ENCODE data around the gene WDR44. TPM values are rescaled to one million over a fixed set of nuclear protein-coding genes. Genes with fewer than 3 reads are reported as not detected.

Gene WDR44
- total RNA-seq, 1 experiment from 2014 or later: 13.2 TPM

DNA sequence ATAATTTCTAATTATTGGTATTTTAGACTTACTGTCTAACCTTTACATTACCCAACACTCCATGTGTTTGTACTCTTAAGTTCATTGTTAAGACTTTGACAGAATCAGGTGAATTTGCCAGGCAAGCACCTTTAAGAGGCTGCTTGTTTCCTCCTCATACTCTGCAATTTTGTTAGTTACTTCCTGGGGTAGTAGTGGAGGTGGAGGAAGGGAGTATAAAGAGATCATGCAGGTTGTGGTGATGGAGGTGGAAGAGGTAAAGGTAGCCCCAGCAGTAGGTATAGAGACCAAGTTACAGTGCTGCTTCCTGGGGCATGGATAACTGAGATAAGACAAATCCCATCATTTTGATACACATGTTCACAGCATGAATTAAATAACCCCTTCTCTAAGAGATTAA, 6.7 kb downstream of the WDR44 start:
- ChIA-PET CTCF (no interaction called here), POLR2A (no interaction called here)
- no peaks in the 10 kb centered on the region for H3K9me3 Mint-ChIP-seq (ENCODE audit: unreplicated experiment)
- H3K27me3 Mint-ChIP-seq (ENCODE audit: insufficient read depth, unreplicated experiment): peaks cover 11% of the 10 kb centered on the region
- no peak overlapping the region for H3K4me3 Mint-ChIP-seq (ENCODE audit: unreplicated experiment)
- BruUV-seq (replicated peaks): no TSS peak
- intact Hi-C loops (cut with micrococcal nuclease): no loop called here
- H3K4me1 Mint-ChIP-seq (ENCODE audit: insufficient read depth, unreplicated experiment): peaks cover 29% of the 10 kb centered on the region
- H3K36me3 Mint-ChIP-seq (ENCODE audit: insufficient read depth, unreplicated experiment): no peaks in the 10 kb centered on the region
- TF ChIP-seq, protein P1, sequence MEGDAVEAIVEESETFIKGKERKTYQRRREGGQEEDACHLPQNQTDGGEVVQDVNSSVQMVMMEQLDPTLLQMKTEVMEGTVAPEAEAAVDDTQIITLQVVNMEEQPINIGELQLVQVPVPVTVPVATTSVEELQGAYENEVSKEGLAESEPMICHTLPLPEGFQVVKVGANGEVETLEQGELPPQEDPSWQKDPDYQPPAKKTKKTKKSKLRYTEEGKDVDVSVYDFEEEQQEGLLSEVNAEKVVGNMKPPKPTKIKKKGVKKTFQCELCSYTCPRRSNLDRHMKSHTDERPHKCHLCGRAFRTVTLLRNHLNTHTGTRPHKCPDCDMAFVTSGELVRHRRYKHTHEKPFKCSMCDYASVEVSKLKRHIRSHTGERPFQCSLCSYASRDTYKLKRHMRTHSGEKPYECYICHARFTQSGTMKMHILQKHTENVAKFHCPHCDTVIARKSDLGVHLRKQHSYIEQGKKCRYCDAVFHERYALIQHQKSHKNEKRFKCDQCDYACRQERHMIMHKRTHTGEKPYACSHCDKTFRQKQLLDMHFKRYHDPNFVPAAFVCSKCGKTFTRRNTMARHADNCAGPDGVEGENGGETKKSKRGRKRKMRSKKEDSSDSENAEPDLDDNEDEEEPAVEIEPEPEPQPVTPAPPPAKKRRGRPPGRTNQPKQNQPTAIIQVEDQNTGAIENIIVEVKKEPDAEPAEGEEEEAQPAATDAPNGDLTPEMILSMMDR (IDR thresholded peaks at IDR 0.05; ENCODE audit: unreplicated experiment): no peak
- no peak for DNase-seq (ENCODE audit: unreplicated experiment)
- peak overlapping the region; percentile 47 for H3K27ac Mint-ChIP-seq (ENCODE audit: low read depth, unreplicated experiment)

DNA sequence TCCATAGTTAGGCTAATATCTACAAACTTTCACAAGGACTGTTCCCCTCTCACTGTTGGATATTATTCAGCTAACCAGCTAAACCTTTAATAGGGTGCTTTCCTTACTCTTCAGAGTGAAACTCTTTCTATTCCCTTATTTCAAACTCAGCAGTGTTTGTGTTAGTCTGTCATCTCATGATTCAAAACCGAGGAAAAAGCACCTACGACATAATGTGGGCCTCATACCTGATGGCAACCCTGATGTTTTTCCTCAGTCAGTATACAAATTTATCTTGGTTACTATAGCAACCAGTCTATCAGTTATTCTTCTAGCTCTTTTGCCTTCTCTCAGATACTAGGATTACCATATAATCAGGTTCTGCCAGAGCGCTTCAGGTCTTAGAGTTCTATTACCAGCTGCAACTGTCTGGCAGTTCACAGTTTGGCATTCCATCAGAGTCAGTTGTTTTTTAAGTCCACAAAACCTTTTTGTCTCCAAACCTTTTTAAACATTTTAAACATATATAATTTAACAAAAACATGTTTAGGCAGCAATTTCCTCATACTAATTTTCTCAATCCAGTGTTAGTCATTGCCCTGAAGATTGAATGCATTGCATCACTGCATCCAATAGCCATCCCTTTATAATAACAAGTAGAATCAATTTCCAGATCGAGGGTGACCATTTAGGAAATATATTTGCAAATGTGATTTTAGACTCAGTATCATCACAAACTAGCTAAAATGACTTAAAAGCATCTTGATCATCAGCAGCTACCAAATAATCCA, 7.4 kb downstream of the WDR44 start:
- BruUV-seq (replicated peaks): no TSS peak
- Mint-ChIP-seq H3K4me1 (ENCODE audit: insufficient read depth, unreplicated experiment) (peaks cover 29% of the 10 kb centered on the region), H3K4me3 (ENCODE audit: unreplicated experiment) (no peak overlapping the region), H3K9me3 (ENCODE audit: unreplicated experiment) (no peaks in the 10 kb centered on the region), H3K36me3 (ENCODE audit: insufficient read depth, unreplicated experiment) (no peaks in the 10 kb centered on the region), H3K27ac (ENCODE audit: low read depth, unreplicated experiment) (peak overlapping the region; percentile 47), H3K27me3 (ENCODE audit: insufficient read depth, unreplicated experiment) (peaks cover 11% of the 10 kb centered on the region)
- POLR2A ChIA-PET: no interaction called here
- DNase-seq (ENCODE audit: unreplicated experiment): peak; percentile 29
- TF ChIP-seq, protein P1 (IDR thresholded peaks at IDR 0.05; ENCODE audit: unreplicated experiment): no peak
- CTCF ChIA-PET: interaction anchor here (0.7 kb wide), 1 partner anchor 11 kb away, joined by 3 read pairs; no protein-coding TSS in a partner anchor
- intact Hi-C loops (cut with micrococcal nuclease): no loop called here

DNA sequence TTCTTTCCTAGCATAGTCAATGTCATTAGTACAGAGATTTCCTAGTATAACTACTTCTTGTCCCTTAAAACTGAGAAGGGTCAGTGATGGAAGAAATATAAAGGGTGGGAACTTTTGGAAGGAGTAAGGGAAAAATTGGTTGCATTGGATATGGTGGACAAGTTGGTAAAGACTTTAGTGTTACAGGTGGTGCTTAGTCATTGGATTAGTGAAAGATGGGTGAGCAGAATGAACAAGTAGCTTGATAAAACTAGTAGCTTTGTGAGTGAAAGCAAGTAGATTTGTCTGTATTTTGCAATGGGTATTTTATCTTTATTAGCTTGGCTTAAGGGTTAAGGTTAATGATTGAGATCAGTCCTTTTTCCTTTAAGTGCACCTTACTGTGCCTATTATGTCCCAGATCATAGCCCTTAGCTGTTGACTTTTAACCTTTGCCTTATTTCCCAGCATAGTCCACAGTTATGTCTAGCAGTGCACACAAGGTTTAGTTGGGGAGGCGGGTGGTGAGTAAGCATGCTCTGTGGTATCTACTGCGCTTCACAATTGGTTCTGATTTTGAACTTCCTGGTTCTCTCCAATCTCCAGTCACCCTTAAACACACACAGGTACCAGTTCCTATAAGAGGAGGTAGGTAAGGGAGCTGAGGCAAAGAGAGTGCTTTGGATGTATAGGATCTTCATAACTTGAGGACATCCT, 9.5 kb downstream of the WDR44 start:
- BruUV-seq (replicated peaks): no TSS peak
- Mint-ChIP-seq H3K4me1 (ENCODE audit: insufficient read depth, unreplicated experiment) (peaks cover 18% of the 10 kb centered on the region), H3K9me3 (ENCODE audit: unreplicated experiment) (no peaks in the 10 kb centered on the region), H3K27ac (ENCODE audit: low read depth, unreplicated experiment) (no peak overlapping the region), H3K4me3 (ENCODE audit: unreplicated experiment) (no peak overlapping the region), H3K27me3 (ENCODE audit: insufficient read depth, unreplicated experiment) (peaks cover 11% of the 10 kb centered on the region), H3K36me3 (ENCODE audit: insufficient read depth, unreplicated experiment) (no peaks in the 10 kb centered on the region)
- CTCF ChIA-PET: no interaction called here
- TF ChIP-seq, protein P1 (IDR thresholded peaks at IDR 0.05; ENCODE audit: unreplicated experiment): no peak
- DNase-seq (ENCODE audit: unreplicated experiment): no peak
- intact Hi-C loops (cut with micrococcal nuclease): no loop called here
- POLR2A ChIA-PET: interaction anchor here (0.6 to 10.9 kb wide), 2 partner anchors 8 to 275 kb away, joined by 4 to 97 read pairs; partner anchors contain the start of gene WDR44

DNA sequence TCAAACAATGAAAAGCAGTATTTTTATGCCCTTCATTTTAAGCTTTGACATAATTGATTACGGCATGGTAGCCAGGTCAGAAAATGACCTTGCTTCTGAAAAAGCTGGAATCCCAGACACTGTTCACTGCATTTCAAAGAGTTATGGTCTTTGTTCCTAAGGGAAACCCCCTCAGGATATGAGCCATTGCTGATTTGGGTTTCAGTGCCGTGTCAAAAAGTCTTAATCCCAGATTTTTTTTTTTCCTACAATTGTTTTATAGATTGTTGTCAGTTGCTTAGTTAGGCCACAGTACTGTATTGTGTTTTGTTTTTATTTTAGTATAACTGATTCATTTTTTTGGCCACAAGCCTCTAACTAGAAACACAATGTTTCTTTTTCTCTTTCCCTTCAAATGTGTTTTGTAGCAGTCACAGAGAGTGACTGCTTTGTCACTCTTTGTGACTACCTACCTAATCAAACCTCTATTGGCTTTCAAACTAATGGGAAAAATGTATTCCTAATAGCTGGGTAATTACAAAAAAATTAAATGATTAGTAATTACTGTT, 10.3 kb downstream of the WDR44 start:
- BruUV-seq (replicated peaks): no TSS peak
- peaks cover 23% of the 10 kb centered on the region for H3K4me1 Mint-ChIP-seq (ENCODE audit: insufficient read depth, unreplicated experiment)
- no peaks in the 10 kb centered on the region for H3K36me3 Mint-ChIP-seq (ENCODE audit: insufficient read depth, unreplicated experiment)
- intact Hi-C loops (cut with micrococcal nuclease): no loop called here
- H3K27ac Mint-ChIP-seq (ENCODE audit: low read depth, unreplicated experiment): no peak overlapping the region
- ChIA-PET CTCF (no interaction called here), POLR2A (interaction anchor here (10.9 kb wide), 1 partner anchor 9 kb away, joined by 97 read pairs; the partner anchor contains the start of gene WDR44)
- peaks cover 11% of the 10 kb centered on the region for H3K27me3 Mint-ChIP-seq (ENCODE audit: insufficient read depth, unreplicated experiment)
- TF ChIP-seq, protein P1 (IDR thresholded peaks at IDR 0.05; ENCODE audit: unreplicated experiment): no peak
- no peak for DNase-seq (ENCODE audit: unreplicated experiment)
- no peaks in the 10 kb centered on the region for H3K9me3 Mint-ChIP-seq (ENCODE audit: unreplicated experiment)
- H3K4me3 Mint-ChIP-seq (ENCODE audit: unreplicated experiment): no peak overlapping the region

All from MCF 10A (cell line).